ENCODE data around the gene DTNB. TPM values are rescaled to one million over a fixed set of nuclear protein-coding genes. Genes with fewer than 3 reads are reported as not detected.
A peak's percentile ranks its signal among the peaks of the same experiment; 100 is the strongest.

DTNB gene
- total and polyA plus RNA-seq, 2 experiments from 2014 or later = 10.3 to 13.9 TPM

GRCh38 chr2:25489631-25490030 is 183.7 kb downstream of the DTNB start:
- H2AFZ ChIP-seq = no peak overlapping the region
- WGBS (ENCODE audit: low lambda C conversion rate, missing lambda C conversion rate) = 94% methylated on average over 1 of the region's 1 CpG
- peaks cover 23% of the 10 kb centered on the region for H3K4me1 ChIP-seq (ENCODE audit: insufficient read depth)
- H3K4me2 ChIP-seq = no peak overlapping the region
- no peaks in the 10 kb centered on the region for H3K9me2 ChIP-seq (replicated peaks; ENCODE audit: insufficient read depth)
- H3K9me3 ChIP-seq (ENCODE audit: low read depth) = no peaks in the 10 kb centered on the region
- H3K27ac ChIP-seq = no peak overlapping the region
- no peak for DNase-seq (ENCODE audit: low spot score)
- H3K36me3 ChIP-seq (replicated peaks; ENCODE audit: insufficient read depth, low read depth) = no peaks in the 10 kb centered on the region
- TF ChIP-seq CTCF (IDR thresholded peaks at IDR 0.05; ENCODE audit: poor library complexity) = no peak
- TF ChIP-seq EZH2 (IDR thresholded peaks at IDR 0.05; ENCODE audit: borderline replicate concordance) = no peak
- no peak for TF ChIP-seq EZH2phosphoT487 (IDR thresholded peaks at IDR 0.05; ENCODE audit: low read depth, severe bottlenecking, unreplicated experiment)
- H3K4me3 ChIP-seq = no peak overlapping the region
- H3K27me3 ChIP-seq = no peaks in the 10 kb centered on the region
- H4K20me1 ChIP-seq (ENCODE audit: insufficient read depth, poor library complexity, severe bottlenecking) = no peaks in the 10 kb centered on the region
- H3K79me2 ChIP-seq = no peaks in the 10 kb centered on the region

GRCh38 chr2:25483607-25484266 is 189.6 kb downstream of the DTNB start:
- DNase-seq (ENCODE audit: low spot score) = no peak
- Histone ChIP-seq H3K4me3 (no peak overlapping the region), H3K27ac (no peak overlapping the region), H3K4me2 (no peak overlapping the region), H3K9me3 (ENCODE audit: low read depth) (no peaks in the 10 kb centered on the region), H3K36me3 (replicated peaks; ENCODE audit: insufficient read depth, low read depth) (no peaks in the 10 kb centered on the region), H3K4me1 (ENCODE audit: insufficient read depth) (peaks cover 35% of the 10 kb centered on the region), H4K20me1 (ENCODE audit: insufficient read depth, poor library complexity, severe bottlenecking) (no peaks in the 10 kb centered on the region), H3K79me2 (no peaks in the 10 kb centered on the region), H2AFZ (no peak overlapping the region), H3K9me2 (replicated peaks; ENCODE audit: insufficient read depth) (no peaks in the 10 kb centered on the region), H3K27me3 (no peaks in the 10 kb centered on the region)
- no peak for TF ChIP-seq CTCF (IDR thresholded peaks at IDR 0.05; ENCODE audit: poor library complexity)
- TF ChIP-seq EZH2 (IDR thresholded peaks at IDR 0.05; ENCODE audit: borderline replicate concordance) = no peak
- TF ChIP-seq EZH2phosphoT487 (IDR thresholded peaks at IDR 0.05; ENCODE audit: low read depth, severe bottlenecking, unreplicated experiment) = no peak
- WGBS (ENCODE audit: low lambda C conversion rate, missing lambda C conversion rate) = 94% methylated on average over 2 of the region's 2 CpGs

- DNase-seq (ENCODE audit: low spot score) = no peak
- TF ChIP-seq EZH2phosphoT487 (IDR thresholded peaks at IDR 0.05; ENCODE audit: low read depth, severe bottlenecking, unreplicated experiment) (no peak), CTCF (IDR thresholded peaks at IDR 0.05; ENCODE audit: poor library complexity) (no peak), EZH2 (IDR thresholded peaks at IDR 0.05; ENCODE audit: borderline replicate concordance) (no peak)
- no peak overlapping the region for H3K4me3 ChIP-seq
- H4K20me1 ChIP-seq (ENCODE audit: insufficient read depth, poor library complexity, severe bottlenecking) = no peaks in the 10 kb centered on the region
- H3K27me3 ChIP-seq = no peaks in the 10 kb centered on the region
- no peaks in the 10 kb centered on the region for H3K36me3 ChIP-seq (replicated peaks; ENCODE audit: insufficient read depth, low read depth)
- no peaks in the 10 kb centered on the region for H3K9me2 ChIP-seq (replicated peaks; ENCODE audit: insufficient read depth)
- H3K27ac ChIP-seq = peak overlapping the region; percentile 84
- no peak overlapping the region for H2AFZ ChIP-seq
- WGBS (ENCODE audit: low lambda C conversion rate, missing lambda C conversion rate) = 76% methylated on average over 5 of the region's 5 CpGs
- H3K4me1 ChIP-seq (ENCODE audit: insufficient read depth) = peaks cover 35% of the 10 kb centered on the region
- no peaks in the 10 kb centered on the region for H3K9me3 ChIP-seq (ENCODE audit: low read depth)
- H3K79me2 ChIP-seq = no peaks in the 10 kb centered on the region
- H3K4me2 ChIP-seq = no peak overlapping the region
Observed at GRCh38 chr2:25482341-25482740, 191.0 kb downstream of the DTNB start.
